KOPT-K1 (cell line): Measurements from ENCODE around the gene ARHGEF11.

Experiments used
- H3K27ac ChIP-seq: fragments of 200-600 bp; sonication (generic); 2 replicates; pipeline ENCODE4 v1.5.1; 2016; ENCODE audit warnings: antibody characterized with exemption, mild to moderate bottlenecking, low read depth, low read length; ENCODE audit not compliant: poor library complexity, severe bottlenecking
- H3K36me3 ChIP-seq: fragments of 200-600 bp; sonication (generic); 2 replicates; pipeline ENCODE4 v1.5.1; 2017; ENCODE audit warnings: antibody characterized with exemption, mild to moderate bottlenecking, low read length, moderate library complexity; ENCODE audit not compliant: insufficient read depth
- H3K9me3 ChIP-seq: fragments of 200-600 bp; sonication (generic); 2 replicates; pipeline ENCODE4 v1.5.1; 2017; ENCODE audit warnings: antibody characterized with exemption, low read length, mild to moderate bottlenecking; ENCODE audit not compliant: insufficient read depth, poor library complexity, severe bottlenecking

The ARHGEF11 gene

GRCh38 chr1:156959414-156959813, 86.1 kb downstream of the ARHGEF11 start:
- Histone ChIP-seq H3K9me3 (no peaks in the 10 kb centered on the region), H3K36me3 (no peaks in the 10 kb centered on the region), H3K27ac (no peak overlapping the region)

DNA sequence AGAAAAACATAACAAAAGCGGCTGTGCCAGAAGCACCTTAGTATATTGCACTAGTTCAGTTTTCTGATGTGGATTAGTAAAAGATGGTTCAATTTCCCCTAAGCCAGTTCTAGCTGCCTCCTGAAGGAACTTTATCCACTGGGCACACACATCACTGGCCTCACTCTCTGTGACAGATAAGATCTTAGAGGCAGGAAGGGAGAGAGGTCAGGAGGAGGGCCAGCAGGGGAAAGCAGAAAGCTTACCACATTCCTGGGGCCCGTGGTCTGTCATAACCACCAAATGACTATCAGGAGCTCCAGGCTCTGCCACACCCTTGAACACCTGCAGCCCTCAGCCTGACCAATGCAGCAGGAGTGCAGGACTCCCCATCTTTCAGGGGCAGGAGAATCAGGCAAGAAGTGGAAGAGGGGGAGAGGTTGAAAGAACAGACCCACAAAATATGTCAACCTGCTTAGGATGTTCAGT, 87.3 kb downstream of the ARHGEF11 start:
- Histone ChIP-seq H3K9me3 (no peaks in the 10 kb centered on the region), H3K27ac (no peak overlapping the region), H3K36me3 (no peaks in the 10 kb centered on the region)

DNA sequence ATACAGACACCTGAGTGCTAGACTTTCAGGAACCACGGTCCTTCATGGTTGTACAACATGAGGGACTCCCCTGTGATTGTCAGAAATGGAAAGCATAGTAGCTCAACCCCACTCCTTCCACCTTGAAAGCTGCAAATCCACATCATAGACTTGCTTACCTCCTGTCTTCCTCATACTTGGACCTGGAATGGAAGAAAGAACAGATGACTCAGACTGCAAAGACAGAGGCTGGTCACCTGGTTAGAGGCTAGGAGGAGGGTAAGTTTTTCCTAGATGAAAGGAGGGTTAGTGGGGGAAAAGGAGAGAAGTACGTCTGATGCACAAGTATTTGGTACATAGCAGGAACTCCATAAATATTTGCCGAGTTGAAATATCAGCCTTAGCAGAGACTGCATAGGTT, 87.9 kb downstream of the ARHGEF11 start:
- no peaks in the 10 kb centered on the region for H3K9me3 ChIP-seq
- no peak overlapping the region for H3K27ac ChIP-seq
- H3K36me3 ChIP-seq, result no peaks in the 10 kb centered on the region

GRCh38 chr1:156956333-156956732, 89.2 kb downstream of the ARHGEF11 start:
- Histone ChIP-seq H3K9me3 (no peaks in the 10 kb centered on the region), H3K27ac (no peak overlapping the region), H3K36me3 (no peaks in the 10 kb centered on the region)

- no peaks in the 10 kb centered on the region for H3K9me3 ChIP-seq
- no peak overlapping the region for H3K27ac ChIP-seq
- no peaks in the 10 kb centered on the region for H3K36me3 ChIP-seq
These were observed 92.0 kb downstream of the ARHGEF11 start for GRCh38 chr1:156953571-156953970.

- Histone ChIP-seq H3K9me3 (no peaks in the 10 kb centered on the region), H3K36me3 (no peaks in the 10 kb centered on the region), H3K27ac (no peak overlapping the region)
These were observed 94.2 kb downstream of the ARHGEF11 start for GRCh38 chr1:156951371-156951770.

DNA sequence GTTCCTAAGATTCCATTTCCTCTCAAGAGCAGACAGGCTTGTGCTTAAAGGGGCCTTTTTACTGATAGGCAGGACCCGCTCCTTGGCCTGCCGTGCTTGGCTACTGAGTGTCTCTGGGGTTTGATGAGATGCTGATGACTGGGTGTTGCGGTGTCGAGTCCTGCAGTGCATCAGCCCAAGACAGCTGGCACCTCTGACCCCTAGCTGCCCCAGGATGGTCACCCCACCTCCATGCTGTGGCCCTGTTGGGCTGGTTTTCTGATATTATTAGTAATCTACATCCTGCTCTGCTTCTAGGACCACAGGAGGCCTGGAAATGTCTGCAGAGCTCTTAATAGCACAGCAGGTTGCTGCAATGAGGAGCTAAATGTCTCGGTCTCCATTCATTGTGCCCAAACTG, 96.4 kb downstream of the ARHGEF11 start:
- Histone ChIP-seq H3K9me3 (no peaks in the 10 kb centered on the region), H3K27ac (no peak overlapping the region), H3K36me3 (no peaks in the 10 kb centered on the region)

DNA sequence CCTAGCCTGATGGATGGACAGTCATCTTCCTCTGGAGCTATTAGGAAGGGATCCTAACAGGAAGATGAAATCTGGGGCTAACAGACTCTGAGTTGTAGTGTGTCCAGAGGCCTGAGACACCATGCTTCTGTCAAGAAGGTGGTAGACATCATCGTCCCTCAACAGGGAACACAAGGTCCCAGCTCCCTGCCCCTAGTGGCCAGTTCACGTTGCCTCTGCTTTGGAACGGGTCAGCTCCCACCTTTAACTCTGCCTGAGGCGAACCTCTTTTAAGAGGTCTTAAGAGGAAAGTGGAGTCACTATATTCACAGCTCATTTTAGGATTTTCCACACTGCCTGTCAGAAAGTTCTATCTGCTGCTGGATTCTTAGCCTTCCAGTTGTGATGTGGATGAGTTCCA, 96.8 kb downstream of the ARHGEF11 start:
- H3K27ac ChIP-seq, result no peak overlapping the region
- no peaks in the 10 kb centered on the region for H3K9me3 ChIP-seq
- no peaks in the 10 kb centered on the region for H3K36me3 ChIP-seq

DNA sequence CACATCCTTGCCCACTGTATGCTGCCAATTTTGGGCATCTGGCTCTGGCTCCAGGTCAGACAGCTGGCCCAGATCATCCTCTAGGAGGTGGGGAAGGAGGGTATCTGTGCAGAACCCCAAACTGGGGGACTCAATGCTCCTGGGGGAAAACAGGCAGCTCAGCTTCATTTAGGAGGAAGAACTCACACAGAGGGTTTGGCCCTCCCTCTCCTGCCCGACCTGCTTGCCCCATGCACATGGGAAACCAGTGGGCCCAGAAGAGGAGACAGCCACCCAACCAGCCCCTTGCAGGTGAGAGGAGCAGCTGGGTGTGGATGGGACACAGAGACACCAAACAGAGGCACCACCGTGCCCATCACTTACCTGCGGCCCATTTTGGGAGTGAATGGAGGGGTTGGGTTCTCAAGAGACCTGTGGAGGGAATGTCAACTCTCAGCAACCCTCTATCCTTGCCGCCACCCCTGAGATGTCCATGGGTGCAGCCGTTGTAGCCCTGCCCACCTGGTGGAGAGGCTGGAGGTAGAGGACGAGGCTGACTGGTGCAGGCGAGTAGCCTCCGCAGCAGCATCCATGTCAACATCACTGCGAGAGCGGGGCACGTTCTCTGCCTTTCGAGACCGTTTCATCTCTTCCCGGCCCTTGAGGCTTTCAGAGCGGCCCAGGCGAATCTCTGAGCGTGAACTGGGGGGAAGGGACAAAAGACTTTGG, 97.6 kb downstream of the ARHGEF11 start:
- Histone ChIP-seq H3K36me3 (no peaks in the 10 kb centered on the region), H3K9me3 (no peaks in the 10 kb centered on the region), H3K27ac (no peak overlapping the region)

DNA sequence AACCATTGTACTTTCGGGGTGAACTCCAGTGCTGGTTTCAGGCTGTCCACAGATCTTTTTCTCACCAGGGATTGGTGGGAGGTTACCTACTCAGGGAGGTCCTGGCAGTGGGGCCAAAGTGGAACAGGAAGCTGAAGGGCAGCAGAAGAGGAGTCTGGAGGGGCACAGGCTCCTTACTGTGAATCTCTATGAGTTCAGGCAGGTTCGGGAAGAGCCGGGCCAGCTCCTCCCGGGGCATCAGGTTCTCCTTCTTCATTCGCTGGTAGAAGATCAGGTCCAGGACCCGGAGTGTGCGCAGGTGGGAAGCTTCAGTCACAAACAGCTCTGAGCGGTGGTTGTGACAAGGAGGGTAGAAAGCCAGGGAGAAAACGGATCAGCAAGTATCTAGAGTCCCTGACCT, 98.4 kb downstream of the ARHGEF11 start:
- Histone ChIP-seq H3K27ac (no peak overlapping the region), H3K9me3 (no peaks in the 10 kb centered on the region), H3K36me3 (no peaks in the 10 kb centered on the region)

GRCh38 chr1:156945881-156946661, 99.5 kb downstream of the ARHGEF11 start:
- Histone ChIP-seq H3K9me3 (no peaks in the 10 kb centered on the region), H3K27ac (no peak overlapping the region), H3K36me3 (no peaks in the 10 kb centered on the region)

- H3K9me3 ChIP-seq, result no peaks in the 10 kb centered on the region
- no peaks in the 10 kb centered on the region for H3K36me3 ChIP-seq
- H3K27ac ChIP-seq, result no peak overlapping the region
These were observed 100.7 kb downstream of the ARHGEF11 start for GRCh38 chr1:156944848-156945247.

- H3K36me3 ChIP-seq, result no peaks in the 10 kb centered on the region
- H3K9me3 ChIP-seq, result no peaks in the 10 kb centered on the region
- no peak overlapping the region for H3K27ac ChIP-seq
These were observed 101.3 kb downstream of the ARHGEF11 start for GRCh38 chr1:156944268-156944667.

DNA sequence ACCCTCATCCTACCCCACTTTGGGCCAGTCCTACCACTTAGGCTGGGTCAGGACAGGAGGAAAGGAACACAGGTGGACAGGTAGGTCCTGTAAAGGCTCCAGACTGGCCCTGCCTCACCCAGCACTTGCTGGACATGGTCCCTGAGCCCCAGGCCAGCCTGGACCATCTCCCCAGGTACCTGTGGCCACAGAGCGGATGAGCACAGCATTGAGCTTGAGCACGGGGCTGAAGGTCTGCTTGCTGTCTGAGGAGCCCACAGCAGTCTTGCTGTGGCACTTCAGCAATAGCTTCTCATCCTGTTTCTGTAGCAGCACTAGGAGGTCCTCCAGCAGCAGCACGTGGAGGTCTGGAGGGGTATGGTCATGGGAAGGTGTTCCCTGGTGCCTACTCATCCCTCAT, 101.8 kb downstream of the ARHGEF11 start:
- Histone ChIP-seq H3K27ac (no peak overlapping the region), H3K9me3 (no peaks in the 10 kb centered on the region), H3K36me3 (no peaks in the 10 kb centered on the region)

- no peak overlapping the region for H3K27ac ChIP-seq
- H3K36me3 ChIP-seq, result no peaks in the 10 kb centered on the region
- H3K9me3 ChIP-seq, result no peaks in the 10 kb centered on the region
These were observed 103.0 kb downstream of the ARHGEF11 start for GRCh38 chr1:156942576-156942975.

GRCh38 chr1:156942176-156942575, 103.4 kb downstream of the ARHGEF11 start:
- H3K36me3 ChIP-seq, result no peaks in the 10 kb centered on the region
- H3K27ac ChIP-seq, result no peak overlapping the region
- no peaks in the 10 kb centered on the region for H3K9me3 ChIP-seq
